Heart left ventricle (tissue), 16 donors: ENCODE results near the gene NRAP. TPM values are rescaled to one million over a fixed set of nuclear protein-coding genes. Genes with fewer than 3 reads are reported as not detected.

Experiments used
- ATAC-seq, 4 donors: fragments of 200-7000 bp; cut with Tn5 transposase; one replicate each; pipeline ENCODE4 v1.9.1; 2020 to 2022; ENCODE audit warnings: moderate library complexity in 4 of 4, mild to moderate bottlenecking in 3 of 4, moderate number of reproducible peaks in 1 of 4
- DNase-seq, 5 donors: peaks; one replicate each; pipeline ENCODE4 v3.0.0-alpha.2; 2020
- H3K27ac ChIP-seq, 12 donors: fragments of 200-600 bp; sonication (generic) in 4 of 12; one replicate each; pipeline versions ENCODE4 v1.5.0 to v1.8.0; 2016 to 2022; ENCODE audit warnings: mild to moderate bottlenecking in 2 of 12
- H3K27me3 ChIP-seq, 9 donors: fragments of 200-600 bp; sonication (generic) in 2 of 9; one replicate each; pipeline versions ENCODE4 v1.5.1 to v1.8.0; 2016 to 2022; ENCODE audit warnings: mild to moderate bottlenecking in 3 of 9
- H3K36me3 ChIP-seq, 9 donors: fragments of 200-600 bp; sonication (generic) in 2 of 9; one replicate each; pipeline versions ENCODE4 v1.5.0 to v1.8.0; 2018 to 2022; ENCODE audit warnings: mild to moderate bottlenecking in 2 of 9
- H3K4me1 ChIP-seq, 12 donors: fragments of 200-600 bp; sonication (generic) in 4 of 12; one replicate each; pipeline versions ENCODE4 v1.5.0 to v1.8.0; 2016 to 2022; ENCODE audit warnings: mild to moderate bottlenecking in 3 of 12
- H3K4me3 ChIP-seq, 12 donors: fragments of 200-600 bp; sonication (generic) in 4 of 12; one replicate each; pipeline versions ENCODE4 v1.5.0 to v1.8.0; 2017 to 2022; ENCODE audit warnings: mild to moderate bottlenecking in 9 of 12, moderate library complexity in 4 of 12
- H3K9me3 ChIP-seq, 12 donors: fragments of 200-600 bp; sonication (generic) in 4 of 12; one replicate each; pipeline versions ENCODE4 v1.5.0 to v1.8.0; 2016 to 2022; ENCODE audit warnings: mild to moderate bottlenecking in 1 of 12
- CTCF ChIP-seq, 12 donors: fragments of 200-600 bp; sonication (generic) in 4 of 12; IDR thresholded peaks; one replicate each; pipeline versions ENCODE4 v1.5.0 to v1.8.0; 2018 to 2022; ENCODE audit warnings: antibody characterized with exemption in 12 of 12, mild to moderate bottlenecking in 5 of 12
- POLR2A ChIP-seq, 2 donors: fragments of 450-650 bp; IDR thresholded peaks; one replicate each; pipeline ENCODE4 v1.6.1; 2017; ENCODE audit warnings: antibody characterized with exemption in 2 of 2, mild to moderate bottlenecking in 2 of 2, moderate library complexity in 2 of 2
- WGBS, 4 donors: extraction: QIAGEN DNeasy Blood & Tissue Kit in 2 of 4; methylation state at CpG; one replicate each; pipeline versions ENCODE4 v1.1.5 to v1.1.7; 2013 to 2018; 5-methylcytosine and 5-hydroxymethylcytosine counted together
- intact Hi-C, 10 donors: fragments of 100-400 bp; cut with DNase I; formaldehyde crosslinking; loops; one replicate each; pipeline versions ENCODE4 v1.11.1 to v1.14.2; 2022
- polyA plus RNA-seq, 2 donors: library from polyadenylated mRNA; stranded (reverse); fragments of 200-250 nt; gene quantifications; one replicate each; pipeline ENCODE4 v1.2.3, GENCODE V29; 2013
- total RNA-seq, 9 donors: library from RNA; depleted of rRNA in 2 of 9; stranded (reverse); fragments of >200 nt in 2 of 9; fragmentation: NEBNext Ultra II Directional in 3 of 9; extraction: Animal tissue kit (Norgen Biotek cat#: 25700) in 3 of 9; gene quantifications; one replicate each; pipeline versions ENCODE4 v1.1.0 to v1.2.4, GENCODE V29; 2016 to 2023
- donor health status: ischemic (EF 13 %, LVEDD 7.1; RV severe dilation, severe dysfunction).
- donor health status: healthy with polysubstance abuse.
- donor health status: DM: no; HTN: yes; CAD: no.
- donor health status: DM: no; HTN: no; CAD: no.
- donor health status: ischemic (EF 25% LVEDD 6.9; RV normal size, moderate dysfunction).
- donor health status: ischemic (EF 25% LVEDD 5.7; RV mildly dilated, moderate dysfunction).
- donor health status: healthy.
- donor health status: DM: yes; HTN: yes; CAD: no.
- donor health status: ischemic (EF 35%, LVEDD 5.7; RV mildly dilated, moderate dysfunction).
- donor health status: nonischemic (EF 11% LVEDD 7.7; RV severe dilation, severe dysfunction).
- donor health status: DM: yes; HTN: yes; CAD: no.
- donor health status: PGD.
- donor health status: ischemic (EF 29% LVEDD 5.4; RV normal size, mild dysfunction).
- donor health status: nonischemic (EF 23%, LVEDD 6.1; RV moderate dilation, normal function).

The NRAP gene
- total and polyA plus RNA-seq, 11 donors, result 278 to 2,789 (median 1,125) TPM

DNA sequence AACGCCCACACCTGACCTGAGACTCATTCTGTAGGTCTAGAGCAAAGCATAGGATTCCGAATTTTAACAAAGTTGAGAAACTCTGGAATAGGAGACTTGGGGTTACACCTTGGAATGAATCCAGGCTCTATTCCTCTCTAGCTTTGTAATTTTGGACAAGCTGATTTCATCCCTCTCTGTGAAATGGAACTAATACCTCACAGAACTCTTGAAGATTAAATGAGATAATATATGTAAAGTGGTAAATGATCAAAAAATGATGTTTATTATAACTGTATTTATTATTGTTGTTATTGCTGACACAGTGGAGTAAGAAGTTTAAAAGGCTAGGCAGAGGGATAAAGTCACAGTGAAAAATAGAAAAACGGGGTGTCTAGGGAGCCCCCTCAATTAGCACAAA lies 48.2 kb upstream of the NRAP start:
- WGBS, 4 donors, result 95 to 97% (median 96%) methylated on average over 3 of the region's 3 CpGs
- Histone ChIP-seq H3K9me3 (no peaks in the 10 kb centered on the region), H3K4me3 (no peak overlapping the region), H3K27me3 (no peaks in the 10 kb centered on the region), H3K4me1 (peaks cover 0 to 31% (median 7%) of the 10 kb centered on the region in 12 donors), H3K36me3 (peaks cover 0 to 21% (median 5%) of the 10 kb centered on the region in 9 donors), H3K27ac (no peak overlapping the region)
- DNase-seq (no peak), ATAC-seq (no peak)
- intact Hi-C loops, result loop anchor here in 1 of 10 donors (10.0 kb wide), 1 partner anchor 73 kb away; no protein-coding TSS in a partner anchor
- TF ChIP-seq CTCF (IDR thresholded peaks at IDR 0.05) (no peak), POLR2A (IDR thresholded peaks at IDR 0.05) (no peak)

GRCh38 chr10:113711142-113711541 lies 47.3 kb upstream of the NRAP start:
- WGBS, 4 donors, result 45 to 60% (median 54%) methylated on average over 2 of the region's 2 CpGs
- TF ChIP-seq CTCF (IDR thresholded peaks at IDR 0.05), result no peak
- intact Hi-C loops, result loop anchor here in 1 of 10 donors (10.0 kb wide), 1 partner anchor 74 kb away; no protein-coding TSS in a partner anchor
- no peaks in the 10 kb centered on the region for H3K9me3 ChIP-seq
- ATAC-seq (no peak), DNase-seq (no peak)
- peaks cover 0 to 36% (median 8%) of the 10 kb centered on the region in 12 donors for H3K4me1 ChIP-seq
- no peaks in the 10 kb centered on the region for H3K27me3 ChIP-seq
- no peak overlapping the region for H3K27ac ChIP-seq
- H3K4me3 ChIP-seq, result no peak overlapping the region
- peaks cover 0 to 23% (median 5%) of the 10 kb centered on the region in 9 donors for H3K36me3 ChIP-seq

DNA sequence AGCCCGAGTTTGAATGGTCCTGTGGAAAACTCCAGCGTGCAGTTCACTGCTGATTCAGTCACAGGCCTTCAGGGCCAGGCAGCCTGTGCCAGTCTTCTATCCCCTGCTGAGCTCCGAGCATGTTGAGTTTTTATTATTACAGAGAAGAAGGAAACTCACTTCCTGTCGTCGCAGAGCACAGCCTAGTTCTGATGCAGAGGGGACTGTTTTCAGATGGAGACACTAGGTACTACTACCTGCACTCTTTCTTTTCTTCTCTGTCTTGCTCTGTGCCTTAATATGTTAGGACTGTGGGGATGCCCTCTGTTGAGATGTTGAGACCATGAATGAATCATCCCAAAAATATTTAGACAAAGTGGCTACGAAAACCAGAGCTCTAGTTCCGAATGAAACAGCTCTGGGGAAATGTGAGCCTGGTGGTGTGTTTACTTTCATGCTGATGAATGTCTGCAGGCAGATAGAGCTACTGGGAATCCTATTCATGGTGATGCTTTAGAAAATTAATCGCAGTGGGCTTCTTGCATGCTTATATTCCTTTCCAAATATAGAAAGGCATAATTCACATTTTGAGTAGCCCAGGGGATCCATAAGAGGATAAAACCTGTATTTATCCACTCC lies 45.5 kb upstream of the NRAP start:
- peaks cover 0 to 26% (median 2%) of the 10 kb centered on the region in 9 donors for H3K36me3 ChIP-seq
- WGBS, 4 donors, result 50 to 63% (median 60%) methylated on average over 8 of the region's 8 CpGs
- no peak for DNase-seq
- H3K4me3 ChIP-seq, result no peak overlapping the region
- ATAC-seq, result no peak
- TF ChIP-seq POLR2A (IDR thresholded peaks at IDR 0.05) (no peak), CTCF (IDR thresholded peaks at IDR 0.05) (no peak)
- no peaks in the 10 kb centered on the region for H3K9me3 ChIP-seq
- no peaks in the 10 kb centered on the region for H3K27me3 ChIP-seq
- H3K4me1 ChIP-seq, result peaks cover 0 to 41% (median 8%) of the 10 kb centered on the region in 12 donors
- H3K27ac ChIP-seq, result peak overlapping the region in 1 of 12 donors; percentile 28
- intact Hi-C loops, result loop anchor here in 6 of 10 donors (5.0 to 10.0 kb wide), 6 partner anchors 85 to 395 kb away; no protein-coding TSS in a partner anchor

GRCh38 chr10:113708640-113709039 lies 44.8 kb upstream of the NRAP start:
- peak overlapping the region in 1 of 12 donors; percentile 28 for H3K27ac ChIP-seq
- intact Hi-C loops, result loop anchor here in 6 of 10 donors (5.0 to 10.0 kb wide), 6 partner anchors 86 to 396 kb away; no protein-coding TSS in a partner anchor
- DNase-seq, result no peak
- H3K4me1 ChIP-seq, result peaks cover 0 to 41% (median 8%) of the 10 kb centered on the region in 12 donors
- H3K36me3 ChIP-seq, result peaks cover 0 to 33% (median 0%) of the 10 kb centered on the region in 9 donors
- H3K27me3 ChIP-seq, result no peaks in the 10 kb centered on the region
- no peak overlapping the region for H3K4me3 ChIP-seq
- TF ChIP-seq POLR2A (IDR thresholded peaks at IDR 0.05) (no peak), CTCF (IDR thresholded peaks at IDR 0.05) (no peak)
- no peaks in the 10 kb centered on the region for H3K9me3 ChIP-seq
- WGBS, 4 donors, result 84 to 88% (median 87%) methylated on average over 6 of the region's 6 CpGs
- ATAC-seq, result no peak
